Neural progenitor cell (in vitro differentiated cells): ENCODE data around the gene CACNB1. TPM values are rescaled to one million over a fixed set of nuclear protein-coding genes. Genes with fewer than 3 reads are reported as not detected.

Experiments used
- DNase-seq: peaks from one replicate; pipeline ENCODE4 v3.0.0-alpha.2; 2016; ENCODE audit warnings: low spot score
- H2AFZ ChIP-seq: fragments of 200-600 bp; sonication (generic); replicated peaks from 2 replicates; pipeline ENCODE4 v1.6.1; 2016; ENCODE audit warnings: antibody characterized with exemption
- H3F3A ChIP-seq: fragments of 200-600 bp; sonication (generic); 2 replicates; pipeline ENCODE4 v1.6.1; 2016; ENCODE audit warnings: antibody characterized with exemption, low read depth
- H3K27ac ChIP-seq: fragments of 200-600 bp; sonication (generic); 2 replicates; pipeline ENCODE4 v1.5.1; 2016; ENCODE audit warnings: mild to moderate bottlenecking
- H3K27me3 ChIP-seq: fragments of 200-600 bp; sonication (generic); 2 replicates; pipeline ENCODE4 v1.6.1; 2016; ENCODE audit warnings: mild to moderate bottlenecking, moderate library complexity
- H3K36me3 ChIP-seq: fragments of 200-600 bp; sonication (generic); 2 replicates; pipeline ENCODE4 v1.5.1; 2016
- H3K4me1 ChIP-seq: fragments of 200-600 bp; sonication (generic); 2 replicates; pipeline ENCODE4 v1.6.1; 2016; ENCODE audit warnings: mixed run types
- H3K4me2 ChIP-seq: fragments of 200-600 bp; sonication (generic); 2 replicates; pipeline ENCODE4 v1.6.1; 2016
- H3K4me3 ChIP-seq: fragments of 200-600 bp; sonication (generic); 2 replicates; pipeline ENCODE4 v1.5.1; 2016
- H3K79me2 ChIP-seq: fragments of 200-600 bp; sonication (generic); 2 replicates; pipeline ENCODE4 v1.6.1; 2016; ENCODE audit warnings: low read depth
- H3K9ac ChIP-seq: fragments of 200-600 bp; sonication (generic); 2 replicates; pipeline ENCODE4 v1.6.1; 2016
- H3K9me3 ChIP-seq: fragments of 200-600 bp; sonication (generic); 2 replicates; pipeline ENCODE4 v1.5.1; 2016; ENCODE audit warnings: low read depth
- H4K20me1 ChIP-seq: fragments of 200-600 bp; sonication (generic); 2 replicates; pipeline ENCODE4 v1.6.1; 2016; ENCODE audit warnings: low read depth
- H3K27ac Mint-ChIP-seq: 3 replicates; pipeline ENCODE4 v1.8.0; 2021; ENCODE audit warnings: mixed read lengths
- H3K27me3 Mint-ChIP-seq: 2 replicates; pipeline ENCODE4 v1.8.0; 2022; ENCODE audit warnings: low read depth, mild to moderate bottlenecking, inconsistent platforms, moderate library complexity, mixed read lengths; ENCODE audit not compliant: insufficient read depth
- H3K36me3 Mint-ChIP-seq: 3 replicates; pipeline ENCODE4 v1.8.0; 2021; ENCODE audit warnings: mixed read lengths
- H3K4me1 Mint-ChIP-seq: 3 replicates; pipeline ENCODE4 v1.8.0; 2021; ENCODE audit warnings: mixed read lengths
- H3K4me3 Mint-ChIP-seq: 3 replicates; pipeline ENCODE4 v1.8.0; 2021; ENCODE audit warnings: mild to moderate bottlenecking, moderate library complexity, mixed read lengths
- H3K9me3 Mint-ChIP-seq: 3 replicates; pipeline ENCODE4 v1.8.0; 2020; ENCODE audit warnings: mixed read lengths
- CTCF ChIP-seq: fragments of 200-600 bp; sonication (generic); IDR thresholded peaks from 2 replicates; pipeline ENCODE4 v1.5.1; 2017; ENCODE audit warnings: antibody characterized with exemption, mild to moderate bottlenecking
- EZH2 ChIP-seq: fragments of 200-600 bp; sonication (generic); IDR thresholded peaks from 2 replicates; pipeline ENCODE4 v1.6.1; 2017; ENCODE audit warnings: antibody characterized with exemption, mild to moderate bottlenecking, moderate library complexity
- EZH2phosphoT487 ChIP-seq: fragments of 200-600 bp; sonication (generic); IDR thresholded peaks from 2 replicates; pipeline ENCODE4 v1.6.1; 2017; ENCODE audit warnings: antibody characterized with exemption
- total RNA-seq: library from RNA; depleted of rRNA; stranded (reverse); fragments of >200 nt; gene quantifications from 2 replicates; pipeline ENCODE4 v1.2.3, GENCODE V29; 2015; ENCODE audit warnings: low replicate concordance

CACNB1 gene
- total RNA-seq, 1 donor from 2014 or later: 6.3 TPM

- Mint-ChIP-seq H3K27ac (peak overlapping the region; percentile 88), H3K4me1 (peaks cover 31% of the 10 kb centered on the region), H3K36me3 (no peaks in the 10 kb centered on the region), H3K4me3 (no peak overlapping the region), H3K27me3 (peaks cover 11% of the 10 kb centered on the region), H3K9me3 (no peaks in the 10 kb centered on the region)
- H3K4me3 ChIP-seq: no peak overlapping the region
- H3K27me3 ChIP-seq: peaks cover 26% of the 10 kb centered on the region
- H3K27ac ChIP-seq: no peak overlapping the region
- peaks cover 3% of the 10 kb centered on the region for H3F3A ChIP-seq
- no peak overlapping the region for H2AFZ ChIP-seq
- H3K9ac ChIP-seq: no peak overlapping the region
- H3K36me3 ChIP-seq: no peaks in the 10 kb centered on the region
- no peak for DNase-seq
- no peaks in the 10 kb centered on the region for H3K79me2 ChIP-seq
- TF ChIP-seq EZH2: no peak
- peaks cover 3% of the 10 kb centered on the region for H4K20me1 ChIP-seq
- H3K4me2 ChIP-seq: no peak overlapping the region
- peaks cover 28% of the 10 kb centered on the region for H3K4me1 ChIP-seq
- no peaks in the 10 kb centered on the region for H3K9me3 ChIP-seq
Observed at GRCh38 chr17:39229274-39229913, 31.9 kb upstream of the CACNB1 start.

- H3K27ac Mint-ChIP-seq: no peak overlapping the region
- Histone ChIP-seq H3K27ac (no peak overlapping the region), H3K79me2 (no peaks in the 10 kb centered on the region), H3K4me2 (no peak overlapping the region), H2AFZ (no peak overlapping the region), H3K9ac (no peak overlapping the region), H3K9me3 (no peaks in the 10 kb centered on the region), H3K27me3 (peaks cover 45% of the 10 kb centered on the region), H3F3A (peaks cover 12% of the 10 kb centered on the region), H3K4me1 (peaks cover 25% of the 10 kb centered on the region), H4K20me1 (peaks cover 10% of the 10 kb centered on the region), H3K4me3 (no peak overlapping the region), H3K36me3 (no peaks in the 10 kb centered on the region)
- peaks cover 24% of the 10 kb centered on the region for H3K27me3 Mint-ChIP-seq
- no peak overlapping the region for H3K4me3 Mint-ChIP-seq
- no peaks in the 10 kb centered on the region for H3K36me3 Mint-ChIP-seq
- no peak for DNase-seq
- TF ChIP-seq EZH2 (no peak), EZH2phosphoT487 (no peak), CTCF (no peak)
- peaks cover 35% of the 10 kb centered on the region for H3K4me1 Mint-ChIP-seq
- H3K9me3 Mint-ChIP-seq: no peaks in the 10 kb centered on the region
Observed at GRCh38 chr17:39227364-39227919, 30.0 kb upstream of the CACNB1 start.

- TF ChIP-seq EZH2 (no peak), EZH2phosphoT487 (no peak), CTCF (no peak)
- H3K27me3 Mint-ChIP-seq: peaks cover 29% of the 10 kb centered on the region
- Histone ChIP-seq H3K27ac (no peak overlapping the region), H3K4me2 (peak overlapping the region; percentile 70), H3K36me3 (no peaks in the 10 kb centered on the region), H3F3A (peaks cover 12% of the 10 kb centered on the region), H3K9me3 (no peaks in the 10 kb centered on the region), H3K4me1 (peaks cover 14% of the 10 kb centered on the region), H4K20me1 (peaks cover 10% of the 10 kb centered on the region), H3K9ac (no peak overlapping the region), H3K79me2 (no peaks in the 10 kb centered on the region), H2AFZ (no peak overlapping the region), H3K4me3 (peak overlapping the region; percentile 46), H3K27me3 (peaks cover 57% of the 10 kb centered on the region)
- H3K9me3 Mint-ChIP-seq: no peaks in the 10 kb centered on the region
- peak overlapping the region; percentile 82 for H3K4me3 Mint-ChIP-seq
- H3K27ac Mint-ChIP-seq: no peak overlapping the region
- DNase-seq: peak; percentile 98
- H3K4me1 Mint-ChIP-seq: peaks cover 22% of the 10 kb centered on the region
- H3K36me3 Mint-ChIP-seq: no peaks in the 10 kb centered on the region
Observed at GRCh38 chr17:39225959-39226683, 28.7 kb upstream of the CACNB1 start.
